Measurements from ENCODE around the gene WDR4.

GRCh38 chr21:42850866-42851391, 28.4 kb downstream of the WDR4 start:
- TF ChIP-seq CTCF (IDR thresholded peaks at IDR 0.05) (peak in 4 of 5 experiments; percentile 13 to 32 (median 28)), POLR2A (IDR thresholded peaks at IDR 0.05) (no peak), EP300 (IDR thresholded peaks at IDR 0.05; ENCODE audit: low read depth) (no peak)

Data from transverse colon (tissue), 3 donors.